ENCODE results near the gene MBD2.
"Not testable (repeated sequence)": the region's sequence is repeated elsewhere in the genome, so short reads cannot be mapped to it uniquely, and the experiment has no call there.

GRCh38 chr18:54218803-54219202, 5.7 kb downstream of the MBD2 start:
- TF ChIP-seq CTCF, POLR2A (IDR thresholded peaks at IDR 0.05): not testable (repeated sequence)

Measured in right lobe of liver (tissue), 4 donors.